GM12874 (cell line): Measurements from ENCODE around the gene TGM1.

Experiments used
- TF ChIP-seq, protein P1 (sequence below): IDR thresholded peaks from 2 replicates; pipeline ENCODE4 v1.5.1; 2011; ENCODE audit warnings: low read depth, mild to moderate bottlenecking, control low read depth, low read length, moderate library complexity; ENCODE audit not compliant: insufficient read depth

TGM1 gene

DNA sequence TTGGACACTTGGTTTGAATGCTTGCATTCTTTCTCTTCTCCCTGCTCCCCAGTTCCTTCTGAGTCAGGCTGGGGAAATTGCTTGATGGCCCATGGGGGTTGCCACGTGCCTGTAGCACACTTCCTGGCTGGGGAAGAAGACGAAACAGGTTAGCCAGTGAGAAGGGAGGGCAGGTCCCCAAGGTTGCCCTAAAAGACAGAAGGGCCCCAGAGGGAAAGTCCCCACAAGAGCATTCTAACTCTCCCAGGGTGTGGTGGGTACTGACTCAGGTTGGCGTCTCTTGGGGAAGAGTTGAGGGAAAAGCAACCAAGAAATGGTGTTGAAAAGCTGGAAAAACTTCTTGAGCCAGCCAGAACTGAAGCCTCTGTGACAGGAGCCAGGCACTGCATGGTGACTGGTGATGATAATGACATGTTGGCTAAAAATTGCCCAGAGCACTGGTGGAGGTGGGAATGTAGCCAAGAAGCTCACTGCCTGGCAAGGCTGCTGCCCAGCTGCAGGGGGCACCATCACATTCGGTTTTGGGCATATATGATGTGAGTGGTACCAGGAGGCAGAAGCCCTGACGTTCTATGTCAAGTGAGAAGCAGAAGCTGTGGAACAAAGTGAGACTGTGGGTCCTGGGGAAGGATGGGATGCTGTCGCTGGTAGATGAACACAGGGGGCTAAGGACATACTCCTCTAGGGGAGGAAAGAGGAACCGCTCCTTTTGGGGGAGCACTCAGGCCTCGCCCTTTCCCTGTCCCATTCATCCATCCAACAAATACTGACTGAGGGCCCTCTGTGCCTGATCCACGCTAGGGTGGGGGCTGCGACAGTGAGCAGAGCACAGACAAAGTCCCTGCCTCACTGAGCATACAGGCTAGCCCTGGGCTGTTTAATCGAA, 16.6 kb upstream of the TGM1 start:
- TF ChIP-seq, protein P1, sequence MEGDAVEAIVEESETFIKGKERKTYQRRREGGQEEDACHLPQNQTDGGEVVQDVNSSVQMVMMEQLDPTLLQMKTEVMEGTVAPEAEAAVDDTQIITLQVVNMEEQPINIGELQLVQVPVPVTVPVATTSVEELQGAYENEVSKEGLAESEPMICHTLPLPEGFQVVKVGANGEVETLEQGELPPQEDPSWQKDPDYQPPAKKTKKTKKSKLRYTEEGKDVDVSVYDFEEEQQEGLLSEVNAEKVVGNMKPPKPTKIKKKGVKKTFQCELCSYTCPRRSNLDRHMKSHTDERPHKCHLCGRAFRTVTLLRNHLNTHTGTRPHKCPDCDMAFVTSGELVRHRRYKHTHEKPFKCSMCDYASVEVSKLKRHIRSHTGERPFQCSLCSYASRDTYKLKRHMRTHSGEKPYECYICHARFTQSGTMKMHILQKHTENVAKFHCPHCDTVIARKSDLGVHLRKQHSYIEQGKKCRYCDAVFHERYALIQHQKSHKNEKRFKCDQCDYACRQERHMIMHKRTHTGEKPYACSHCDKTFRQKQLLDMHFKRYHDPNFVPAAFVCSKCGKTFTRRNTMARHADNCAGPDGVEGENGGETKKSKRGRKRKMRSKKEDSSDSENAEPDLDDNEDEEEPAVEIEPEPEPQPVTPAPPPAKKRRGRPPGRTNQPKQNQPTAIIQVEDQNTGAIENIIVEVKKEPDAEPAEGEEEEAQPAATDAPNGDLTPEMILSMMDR = peak; percentile 46

DNA sequence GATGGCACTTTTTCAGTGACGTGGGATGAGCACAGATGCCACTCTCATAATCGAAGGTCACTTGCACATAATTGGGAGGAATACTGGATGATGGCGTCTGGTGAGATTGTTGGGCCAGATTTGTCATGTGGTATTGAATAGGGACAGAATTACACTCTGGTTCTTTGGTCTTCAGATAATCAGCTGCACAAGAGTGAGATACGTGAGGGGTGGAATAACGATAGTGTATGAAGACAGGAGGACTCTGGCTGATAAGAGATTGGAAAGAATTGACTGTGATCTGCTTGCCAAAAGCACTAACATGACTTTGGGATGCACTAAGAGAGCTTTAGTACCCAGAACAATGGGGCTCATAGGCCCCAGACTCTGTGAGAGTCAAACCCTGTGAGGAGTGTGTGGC, 15.4 kb upstream of the TGM1 start:
- TF ChIP-seq, protein P1 = no peak

DNA sequence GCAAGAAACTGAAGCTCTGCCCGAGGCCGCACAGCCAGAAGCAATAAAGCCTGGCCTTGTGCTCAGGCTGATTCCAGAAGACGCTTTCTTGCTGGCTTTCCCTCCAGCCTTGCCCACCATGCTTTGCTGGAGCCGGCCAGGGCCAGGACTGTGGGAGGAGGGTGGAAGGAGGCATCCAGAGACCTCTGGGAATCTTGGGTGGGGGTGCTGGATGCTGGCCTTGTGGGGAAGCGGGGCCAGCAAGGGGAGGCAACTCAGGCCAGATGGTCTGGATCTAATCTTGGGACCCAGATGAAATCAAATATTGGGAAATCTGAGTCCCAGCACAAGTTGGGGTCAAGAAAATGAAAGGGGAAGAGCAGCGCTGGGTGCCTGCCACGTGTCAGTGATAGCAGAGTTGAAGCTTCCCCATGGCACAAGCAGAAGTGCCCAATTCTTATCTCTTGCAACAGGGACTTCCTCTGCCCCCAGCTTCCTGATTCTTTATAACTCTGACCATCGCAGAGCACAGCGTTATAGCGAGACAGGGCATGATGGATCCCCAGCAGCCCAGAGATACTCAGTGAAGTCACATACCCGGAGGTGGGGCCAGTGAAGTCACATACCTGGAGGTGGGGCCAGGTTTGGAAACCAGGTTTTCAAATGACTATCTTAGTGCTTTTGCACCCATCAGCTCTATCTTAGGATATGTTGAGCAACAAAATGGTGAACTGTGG, 14.8 kb upstream of the TGM1 start:
- TF ChIP-seq, protein P1 = no peak

DNA sequence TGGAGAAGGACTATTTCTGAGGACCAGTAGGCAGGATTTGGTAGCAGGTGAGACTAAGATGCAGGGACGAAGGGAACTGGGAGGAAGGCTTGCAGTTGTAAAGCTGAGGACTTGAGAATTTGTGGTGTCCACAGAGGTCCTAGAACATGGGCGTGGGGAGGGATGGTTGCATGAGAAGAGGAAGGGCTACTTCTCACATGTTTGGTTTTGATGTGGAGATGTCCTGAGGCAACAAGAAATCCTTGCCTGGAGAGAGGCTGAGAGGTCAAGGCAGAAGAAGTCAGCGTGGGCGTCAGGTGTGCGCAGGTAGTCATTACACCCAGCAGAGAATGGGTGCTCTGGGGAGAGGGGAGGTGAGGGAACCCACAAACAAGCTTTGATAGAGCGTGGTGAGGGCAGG, 14.1 kb upstream of the TGM1 start:
- TF ChIP-seq, protein P1 = no peak

DNA sequence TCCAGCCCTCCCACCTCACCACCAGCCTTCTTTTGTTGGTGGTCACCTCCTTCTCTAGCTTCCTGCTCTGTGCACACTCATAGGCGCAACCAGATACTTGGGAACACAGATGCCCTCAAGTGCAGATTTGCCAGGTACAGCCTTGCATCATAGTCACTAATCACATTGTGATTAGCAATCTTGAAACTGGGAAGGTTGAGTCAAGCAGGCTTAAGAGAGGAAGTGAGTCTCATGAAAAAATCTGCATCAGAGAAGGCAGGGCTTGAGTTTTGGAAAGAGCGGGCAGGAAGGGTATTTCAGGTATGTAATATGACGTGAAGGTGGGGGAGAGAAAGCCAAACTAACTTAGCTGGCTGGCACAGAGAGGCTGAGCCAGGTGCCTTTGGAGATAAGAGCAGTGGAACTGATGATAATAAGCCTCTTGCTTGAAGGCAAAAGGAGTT, 11.1 kb upstream of the TGM1 start:
- TF ChIP-seq, protein P1 = no peak

DNA sequence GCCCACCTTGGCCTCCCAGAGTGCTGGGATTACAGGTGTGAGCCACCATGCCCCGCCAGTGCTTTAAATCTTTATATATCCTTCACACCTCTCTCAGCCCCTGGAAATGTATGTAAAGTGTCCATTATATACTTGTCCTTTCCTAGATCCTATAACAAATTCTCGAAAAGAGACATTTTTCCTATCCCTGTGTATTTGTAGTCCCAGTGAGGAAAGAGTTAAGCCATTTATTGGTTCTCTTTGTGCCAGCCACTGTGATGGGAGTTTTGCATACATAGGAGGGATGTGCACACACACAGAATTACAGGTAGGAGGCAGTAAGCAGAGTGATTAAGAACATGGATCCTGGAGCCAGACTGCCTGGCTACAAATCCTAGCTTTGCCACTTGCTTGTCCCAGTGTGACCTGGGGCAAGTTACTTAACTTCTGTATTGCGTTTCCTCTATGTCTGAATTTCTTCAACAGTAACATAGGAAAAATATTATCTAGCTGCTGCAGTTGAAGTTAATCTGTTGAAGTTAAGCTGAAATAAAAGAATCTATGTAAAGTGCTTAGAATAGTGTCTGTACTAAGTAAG, 10.5 kb upstream of the TGM1 start:
- TF ChIP-seq, protein P1 = 0 out of 2 replicates have a peak, but pooled peaks have one; percentile 16

DNA sequence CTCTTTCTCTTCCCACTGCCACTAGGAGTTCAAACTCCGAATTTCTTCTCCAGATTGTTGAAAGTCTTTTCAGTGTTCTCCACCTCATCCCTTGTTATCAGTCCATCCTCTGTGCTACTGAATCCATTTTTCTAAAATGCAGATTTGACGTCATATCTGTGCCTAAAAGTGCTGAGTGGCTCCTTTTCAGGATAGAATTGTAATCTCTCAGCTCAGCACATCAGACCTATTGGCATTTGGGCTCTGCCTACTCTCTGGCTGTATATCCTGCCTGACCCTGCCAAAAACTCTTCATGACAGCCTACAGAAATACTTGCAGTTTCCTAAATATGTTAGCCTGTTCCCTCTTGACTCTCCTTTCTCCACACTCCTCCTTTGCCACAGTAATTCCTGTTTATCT, 9.5 kb upstream of the TGM1 start:
- TF ChIP-seq, protein P1 = no peak
